Fibroblast of lung (primary cell): ENCODE results near the gene COL25A1.

Source experiments
- EZH2 ChIP-seq: IDR thresholded peaks from 2 replicates; pipeline ENCODE4 v1.5.1; 2012; ENCODE audit warnings: low read length, control low read depth, mild to moderate bottlenecking; ENCODE audit errors: missing control alignments
- TF ChIP-seq, protein P1 (sequence below), 2 donors: IDR thresholded peaks in 1 of 2; conservative IDR thresholded peaks in 1 of 2; 1 replicate in 1 of 2; 2 replicates in 1 of 2; pipeline ENCODE4 v1.5.1; 2011 to 2012; ENCODE audit warnings: low read length in 2 of 2, control low read depth in 1 of 2, inconsistent platforms in 1 of 2, low read depth in 1 of 2, mild to moderate bottlenecking in 1 of 2

DNA sequence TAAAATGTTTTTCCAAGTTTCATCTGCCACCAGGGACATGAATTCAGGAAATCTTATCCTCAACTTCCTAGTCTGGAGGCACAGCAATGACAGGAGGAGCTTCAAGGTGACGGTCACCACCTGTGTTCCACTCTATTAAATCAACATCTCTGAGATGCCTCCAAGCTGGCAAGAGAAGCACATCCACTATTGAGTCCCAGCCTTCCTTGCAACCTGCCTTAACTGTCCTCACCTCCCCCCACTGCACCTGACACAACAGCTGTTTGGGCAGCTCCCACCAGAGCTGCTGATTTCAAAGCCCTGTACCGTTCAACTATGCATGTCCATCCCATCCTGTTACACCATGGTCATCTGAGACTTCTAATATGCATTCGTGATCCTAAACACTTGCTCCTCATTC, 123.4 kb downstream of the COL25A1 start:
- TF ChIP-seq, protein P1, sequence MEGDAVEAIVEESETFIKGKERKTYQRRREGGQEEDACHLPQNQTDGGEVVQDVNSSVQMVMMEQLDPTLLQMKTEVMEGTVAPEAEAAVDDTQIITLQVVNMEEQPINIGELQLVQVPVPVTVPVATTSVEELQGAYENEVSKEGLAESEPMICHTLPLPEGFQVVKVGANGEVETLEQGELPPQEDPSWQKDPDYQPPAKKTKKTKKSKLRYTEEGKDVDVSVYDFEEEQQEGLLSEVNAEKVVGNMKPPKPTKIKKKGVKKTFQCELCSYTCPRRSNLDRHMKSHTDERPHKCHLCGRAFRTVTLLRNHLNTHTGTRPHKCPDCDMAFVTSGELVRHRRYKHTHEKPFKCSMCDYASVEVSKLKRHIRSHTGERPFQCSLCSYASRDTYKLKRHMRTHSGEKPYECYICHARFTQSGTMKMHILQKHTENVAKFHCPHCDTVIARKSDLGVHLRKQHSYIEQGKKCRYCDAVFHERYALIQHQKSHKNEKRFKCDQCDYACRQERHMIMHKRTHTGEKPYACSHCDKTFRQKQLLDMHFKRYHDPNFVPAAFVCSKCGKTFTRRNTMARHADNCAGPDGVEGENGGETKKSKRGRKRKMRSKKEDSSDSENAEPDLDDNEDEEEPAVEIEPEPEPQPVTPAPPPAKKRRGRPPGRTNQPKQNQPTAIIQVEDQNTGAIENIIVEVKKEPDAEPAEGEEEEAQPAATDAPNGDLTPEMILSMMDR (conservative IDR thresholded peaks at IDR 0.05 in 1 of 2, IDR thresholded peaks at IDR 0.05 in 1 of 2; ENCODE audit: low read depth in 1 of 2, low read length in 2 of 2) = no peak
- no peak for TF ChIP-seq EZH2
